Central memory CD4-positive, alpha-beta T cell (primary cell): ENCODE data around the gene GLI3.

Source experiments
- DNase-seq: peaks from one replicate; pipeline ENCODE4 v3.0.0; 2022

GLI3 gene

DNA sequence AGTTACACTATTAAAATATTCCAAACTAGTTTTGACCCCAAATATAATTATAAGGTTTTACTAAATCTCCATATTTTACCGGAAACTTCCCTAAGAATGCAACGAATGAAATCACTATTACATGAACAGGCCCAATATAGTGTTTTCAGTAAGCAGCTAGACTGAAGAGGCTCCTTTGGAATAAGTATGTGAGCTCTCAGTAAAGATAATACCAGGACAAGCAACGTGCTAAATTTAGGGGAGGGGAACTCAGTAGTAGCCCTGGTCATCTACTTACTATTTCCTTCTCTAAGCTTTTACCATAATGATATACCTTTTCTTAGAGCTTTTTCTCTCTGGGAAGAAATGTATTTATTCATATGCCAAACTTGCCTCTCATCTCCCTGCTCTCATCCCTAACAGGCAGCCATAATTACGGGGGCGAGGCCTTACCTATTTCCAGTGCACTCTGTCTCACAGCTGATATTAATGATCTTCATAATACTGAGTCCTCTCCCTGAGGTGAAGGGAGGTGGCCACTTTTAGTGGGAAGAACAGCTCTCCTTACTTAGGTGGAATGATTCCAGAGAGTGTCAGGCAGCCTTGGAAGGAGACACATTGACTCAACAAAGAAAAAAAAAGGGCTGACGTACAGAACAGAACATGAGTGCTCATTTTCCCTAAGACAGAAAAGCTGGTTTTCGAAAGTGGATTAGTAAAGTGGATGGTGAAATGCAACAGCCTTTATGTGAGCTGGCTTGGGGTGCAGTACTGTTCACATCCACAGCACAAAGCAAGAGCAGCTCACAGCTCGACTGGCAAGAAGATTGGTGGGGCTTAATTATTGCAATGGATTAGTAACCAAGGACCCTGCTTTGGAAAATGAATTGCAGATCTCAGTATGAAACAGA, 165.4 kb downstream of the GLI3 start:
- DNase-seq, result no peak

DNA sequence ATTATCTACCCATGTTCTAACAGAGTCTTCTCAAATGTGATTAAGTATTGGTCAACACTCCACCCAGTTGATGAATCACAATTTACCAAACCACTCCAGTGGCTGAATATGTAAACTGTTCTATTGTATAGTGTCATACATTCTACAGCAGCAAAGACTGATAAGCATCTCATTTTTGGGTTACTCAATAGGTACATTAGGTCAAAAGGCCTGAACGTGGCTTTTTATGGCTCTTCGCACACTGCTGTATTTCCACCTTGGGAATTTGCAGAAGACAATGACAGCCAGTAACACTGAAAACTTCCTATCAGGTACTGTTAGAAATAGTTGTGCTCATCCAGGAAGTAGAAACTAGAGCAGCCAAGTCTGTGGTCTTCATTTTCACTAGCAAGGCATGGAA, 166.9 kb downstream of the GLI3 start:
- DNase-seq, result no peak

DNA sequence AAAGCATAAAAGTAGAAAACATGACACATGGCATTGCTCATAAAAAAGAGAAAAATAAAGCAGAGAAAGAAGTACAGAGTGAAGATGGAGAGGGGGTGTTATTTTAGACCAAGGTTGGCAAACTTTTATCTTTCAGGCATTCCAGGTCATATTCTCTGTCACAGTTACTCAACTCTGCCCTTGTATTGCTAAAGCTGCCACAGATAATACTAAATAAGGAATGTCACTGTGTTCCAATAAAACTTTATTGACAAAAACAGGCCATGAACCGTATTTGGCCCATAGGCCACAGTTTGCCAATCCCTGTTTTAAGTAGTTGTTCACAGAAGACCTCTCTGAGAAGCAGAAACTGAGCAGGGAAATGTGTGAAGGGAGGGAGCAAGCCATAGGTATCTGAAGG, 167.4 kb downstream of the GLI3 start:
- no peak for DNase-seq

DNA sequence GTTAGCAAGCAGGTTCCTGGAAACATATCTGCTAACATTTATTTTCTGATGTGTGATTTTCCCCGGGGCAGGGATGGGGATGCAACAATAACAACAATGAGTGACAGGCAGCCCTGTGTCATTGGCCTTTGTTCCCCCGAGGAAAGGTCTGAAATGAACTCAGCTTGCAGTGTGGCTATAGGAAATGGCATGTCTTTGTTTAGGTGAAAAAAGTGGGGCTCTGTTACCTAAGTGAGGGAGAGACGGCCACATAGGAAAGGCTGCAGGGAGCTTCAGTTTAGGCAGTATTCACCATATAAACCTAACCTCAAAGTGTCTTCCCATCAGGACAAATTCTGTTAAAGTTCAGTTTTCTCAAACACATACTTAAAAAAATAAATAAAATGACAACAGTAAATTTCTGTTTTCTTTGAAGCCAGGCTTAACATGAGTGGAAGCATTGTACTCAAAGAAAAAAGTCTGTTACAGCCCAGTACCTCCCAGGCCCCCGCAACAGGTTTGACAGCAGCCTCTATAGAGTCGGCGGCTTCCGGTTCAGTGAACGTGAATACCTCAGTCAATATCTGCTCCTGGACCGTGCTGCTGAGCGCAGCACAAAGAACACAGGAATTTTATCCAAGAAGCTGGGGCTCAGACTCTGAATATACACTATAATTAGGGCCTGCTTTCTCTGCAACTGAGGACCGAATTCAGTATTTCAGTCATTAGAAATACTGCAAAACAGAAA, 168.3 kb downstream of the GLI3 start:
- DNase-seq, result no peak

DNA sequence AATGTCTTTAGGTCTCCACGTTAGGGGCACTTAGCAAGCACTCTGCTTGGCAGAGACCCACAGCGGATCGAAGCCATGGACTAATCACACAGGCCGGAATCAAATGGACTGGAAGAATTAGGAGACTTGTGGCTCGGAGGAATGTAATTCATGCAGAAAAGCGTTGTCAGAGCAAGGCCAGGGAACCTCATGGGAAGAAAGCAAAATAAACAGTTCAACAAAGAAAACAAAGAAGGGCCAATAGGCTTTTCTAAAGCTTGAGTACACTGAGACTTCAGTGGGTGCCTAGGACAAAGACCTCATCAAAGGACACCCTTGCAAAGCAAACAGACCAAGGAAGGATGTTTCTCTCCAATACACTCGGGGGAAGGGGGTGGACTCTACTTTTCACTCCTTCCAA, 171.1 kb downstream of the GLI3 start:
- DNase-seq, result no peak

DNA sequence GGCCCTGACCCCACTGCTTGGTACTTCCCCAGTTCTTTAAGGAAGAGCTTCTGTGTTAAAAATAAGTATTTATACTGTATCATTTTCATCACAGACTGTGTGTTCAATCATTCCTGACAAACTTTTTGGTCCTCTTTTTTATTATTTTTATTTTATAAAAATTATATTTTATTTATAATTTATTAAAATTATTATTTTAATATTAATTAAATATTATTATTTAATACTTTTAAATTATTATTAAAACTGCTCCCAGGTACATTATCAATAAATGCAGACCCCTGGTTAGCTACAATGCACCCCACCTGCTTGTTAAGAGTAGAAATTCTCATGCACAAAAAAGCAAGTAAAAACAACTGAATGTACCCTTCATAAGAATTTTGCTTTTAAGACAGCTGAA, 172.0 kb downstream of the GLI3 start:
- DNase-seq, result no peak

DNA sequence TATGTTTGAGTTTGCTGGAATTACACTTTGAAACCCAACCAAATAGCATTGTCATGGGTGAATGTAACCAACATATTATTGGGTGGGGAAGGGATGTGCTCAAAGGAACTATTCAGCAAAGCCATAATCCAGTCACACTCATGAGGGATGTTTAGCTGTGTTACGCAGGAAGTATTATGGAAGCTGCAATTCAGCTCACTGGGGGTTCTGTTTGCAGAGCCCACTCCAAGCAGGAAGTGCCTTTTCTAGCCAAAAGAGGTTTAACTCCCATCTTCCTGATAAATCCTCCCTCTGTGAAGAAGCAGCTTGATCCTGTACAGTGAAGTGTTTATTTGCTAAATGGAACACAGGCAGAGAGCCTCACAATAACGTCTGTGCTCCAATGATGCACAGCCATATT, 172.5 kb downstream of the GLI3 start:
- no peak for DNase-seq

DNA sequence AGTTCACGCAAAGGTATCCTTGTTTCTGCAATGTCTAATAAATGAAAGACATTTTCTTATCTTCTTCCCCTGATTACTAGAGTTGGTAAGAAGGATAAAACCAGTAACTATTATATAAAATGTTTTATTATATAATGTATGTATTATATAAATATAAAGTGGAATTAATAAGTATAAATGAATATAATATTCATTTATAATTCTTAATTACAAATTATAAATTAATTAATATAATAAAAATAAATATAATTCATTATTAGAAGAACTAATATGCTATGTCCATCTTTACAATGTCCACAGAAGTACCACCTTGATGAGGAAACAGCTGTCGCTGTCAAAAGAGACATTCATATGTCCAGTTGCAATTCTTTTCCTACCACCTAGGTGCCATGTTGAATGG, 177.7 kb downstream of the GLI3 start:
- no peak for DNase-seq

DNA sequence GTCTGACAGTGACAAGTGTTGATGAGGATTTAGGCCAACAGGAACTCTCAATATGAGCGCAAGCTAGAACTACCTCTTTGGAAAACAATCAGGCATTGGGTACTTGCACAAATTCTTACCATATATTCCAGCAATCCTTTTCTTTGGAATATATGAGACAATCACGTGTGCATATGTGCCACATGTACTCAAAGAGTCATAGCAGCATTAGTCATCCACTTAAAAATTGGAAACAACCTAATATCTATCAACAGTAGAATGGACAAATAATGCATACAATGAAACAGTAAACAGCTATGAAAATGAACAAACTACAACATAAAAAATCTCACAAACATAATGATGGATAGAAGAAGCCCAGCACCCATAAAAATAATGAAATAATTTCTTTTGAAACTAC, 179.7 kb downstream of the GLI3 start:
- no peak for DNase-seq

DNA sequence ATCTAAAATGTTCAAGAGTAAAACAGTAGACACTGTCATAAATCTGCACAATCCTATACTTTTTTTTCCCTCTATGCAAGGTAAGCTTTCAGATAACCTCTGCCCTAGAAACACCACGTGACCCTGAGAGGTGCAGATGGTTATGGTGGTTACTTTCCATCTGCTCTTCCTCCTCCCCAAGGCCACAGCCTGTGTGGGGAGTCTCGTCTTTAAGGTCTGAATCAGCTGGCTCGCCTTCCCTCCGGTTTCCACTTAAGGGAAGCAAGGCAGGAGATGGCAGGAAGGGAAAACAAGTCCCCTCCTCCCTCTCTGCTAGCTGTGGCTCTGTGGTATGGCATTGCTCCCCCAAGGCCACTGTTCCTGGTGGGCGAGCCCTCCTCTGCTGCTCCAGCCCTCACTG, 181.8 kb downstream of the GLI3 start:
- no peak for DNase-seq

DNA sequence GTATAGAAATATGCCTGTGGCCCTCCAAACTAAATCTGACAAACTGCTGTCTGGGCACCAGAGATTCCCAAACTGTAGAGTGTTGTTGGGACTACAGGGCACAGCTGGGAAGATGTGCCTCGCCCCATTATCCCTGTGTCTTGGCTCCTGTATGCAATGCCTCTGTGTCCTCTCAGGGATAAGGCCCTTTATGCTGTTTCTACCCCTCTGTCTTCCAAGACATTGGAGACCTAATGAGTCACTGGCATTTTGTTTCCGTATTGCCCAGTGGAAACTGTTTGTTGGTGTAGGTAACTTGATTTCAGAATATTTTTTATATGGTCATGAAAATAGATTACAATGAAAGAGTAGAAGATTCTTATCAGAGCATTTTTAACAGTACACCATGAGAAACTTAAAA, 183.2 kb downstream of the GLI3 start:
- DNase-seq, result no peak

DNA sequence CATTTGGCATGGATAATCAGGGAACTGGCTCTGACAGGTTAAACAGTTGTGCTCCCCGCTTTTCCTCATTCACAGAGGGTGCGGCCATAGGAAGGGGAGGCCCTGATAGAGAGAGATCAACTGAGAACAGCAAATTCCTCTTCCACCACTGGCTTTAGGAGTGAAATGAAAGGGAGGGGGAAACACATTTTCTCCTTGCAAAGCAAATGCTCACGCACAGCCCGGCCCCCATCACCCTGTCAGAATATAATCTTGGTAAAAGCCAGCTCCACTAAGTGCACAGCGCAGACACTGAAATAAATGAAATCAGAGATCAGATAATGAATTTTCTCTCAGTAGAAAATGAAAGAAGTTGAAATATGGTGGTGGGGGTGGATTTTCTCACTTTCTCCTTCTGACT, 187.2 kb downstream of the GLI3 start:
- DNase-seq, result no peak

DNA sequence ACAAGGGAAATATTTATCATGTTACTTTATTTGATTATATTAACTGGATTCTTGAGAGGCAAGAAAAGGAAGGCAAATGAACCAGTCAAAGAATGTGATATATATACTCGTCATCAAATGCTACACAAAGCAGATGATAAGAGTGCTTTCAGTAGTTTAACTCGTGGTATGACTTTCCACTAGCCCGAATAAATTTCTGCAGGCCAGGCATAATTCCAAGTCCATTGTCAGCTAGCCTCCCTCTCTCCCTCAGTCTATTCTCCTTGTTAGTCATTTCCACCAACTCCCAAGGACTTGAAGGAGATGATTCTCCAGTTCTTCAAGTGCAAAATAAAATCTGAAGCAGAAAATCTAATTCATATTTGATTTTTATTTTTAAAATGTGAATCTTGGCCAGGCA, 190.5 kb downstream of the GLI3 start:
- no peak for DNase-seq

DNA sequence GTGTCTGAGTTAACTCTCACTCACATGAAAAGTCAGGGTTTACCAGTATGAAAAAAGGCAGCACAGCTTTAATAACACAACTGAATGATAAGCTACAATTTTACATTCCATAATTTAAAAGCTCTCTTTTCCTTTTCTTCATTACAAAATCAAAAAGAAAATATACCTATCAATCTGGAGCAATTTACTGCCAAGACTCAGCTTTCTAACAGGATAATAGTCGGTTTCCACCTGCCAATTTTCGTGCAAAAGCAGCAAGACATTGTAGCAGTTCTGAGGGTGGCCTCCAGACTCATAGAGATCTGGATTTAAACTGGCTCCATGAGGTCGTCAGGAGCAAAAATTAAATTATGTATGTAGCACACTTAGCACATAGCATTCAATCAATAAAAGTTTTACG, 191.0 kb downstream of the GLI3 start:
- DNase-seq, result no peak

DNA sequence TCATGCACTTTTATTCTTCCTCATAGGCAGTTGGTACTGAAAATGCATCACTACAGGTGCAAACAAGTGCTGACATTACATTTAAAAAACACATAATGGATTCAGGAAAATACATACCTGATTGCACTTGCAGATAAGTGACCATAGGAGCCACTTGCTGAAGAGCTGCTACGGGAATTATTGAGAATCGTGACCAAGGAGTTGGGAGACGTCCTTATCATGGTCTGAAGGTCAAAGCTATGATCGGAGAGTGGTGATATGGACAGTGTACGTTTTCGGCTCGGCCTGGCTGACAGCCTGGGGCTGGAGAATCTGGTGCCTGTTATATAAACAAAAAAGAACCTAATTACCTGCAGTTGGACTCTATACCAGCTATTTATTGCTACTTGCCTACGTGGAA, 197.1 kb downstream of the GLI3 start:
- no peak for DNase-seq

DNA sequence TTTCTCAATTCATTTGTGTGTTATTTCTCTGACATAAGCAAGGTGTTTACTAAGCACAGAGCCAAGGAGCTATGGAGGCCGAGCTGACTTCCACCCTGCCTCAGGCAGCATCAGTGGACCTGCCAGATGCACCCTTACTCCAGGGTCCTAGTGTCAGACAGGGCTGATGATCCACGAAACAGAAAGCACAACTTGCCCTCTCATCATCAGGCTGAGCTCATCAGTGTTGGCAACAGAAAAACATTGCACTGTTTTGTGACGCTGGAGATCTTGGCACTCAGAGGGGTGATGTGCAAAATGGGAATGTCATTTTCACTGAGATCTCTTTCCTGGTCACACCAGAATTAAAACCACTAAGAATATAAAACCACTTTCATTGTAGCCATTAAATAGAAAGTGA, 201.8 kb downstream of the GLI3 start:
- no peak for DNase-seq

DNA sequence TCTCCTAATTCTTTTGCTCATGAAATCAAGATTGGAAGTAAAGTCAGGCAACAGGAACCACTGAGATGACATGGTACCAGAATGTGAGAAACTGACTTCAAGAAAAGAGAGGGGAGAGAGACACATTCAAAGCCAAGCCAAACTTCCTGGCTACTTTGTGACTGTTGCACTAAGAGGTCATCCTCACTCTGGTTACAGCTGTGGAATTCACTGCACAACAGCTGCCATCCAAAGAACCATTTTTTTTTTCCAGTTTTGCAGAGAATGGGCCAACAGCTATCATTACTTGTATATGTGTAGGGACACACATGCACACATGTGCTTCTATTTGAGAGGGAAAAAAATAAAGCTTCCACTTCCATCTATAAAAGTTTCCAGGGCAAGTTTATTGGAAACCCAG, 203.5 kb downstream of the GLI3 start:
- DNase-seq, result no peak

DNA sequence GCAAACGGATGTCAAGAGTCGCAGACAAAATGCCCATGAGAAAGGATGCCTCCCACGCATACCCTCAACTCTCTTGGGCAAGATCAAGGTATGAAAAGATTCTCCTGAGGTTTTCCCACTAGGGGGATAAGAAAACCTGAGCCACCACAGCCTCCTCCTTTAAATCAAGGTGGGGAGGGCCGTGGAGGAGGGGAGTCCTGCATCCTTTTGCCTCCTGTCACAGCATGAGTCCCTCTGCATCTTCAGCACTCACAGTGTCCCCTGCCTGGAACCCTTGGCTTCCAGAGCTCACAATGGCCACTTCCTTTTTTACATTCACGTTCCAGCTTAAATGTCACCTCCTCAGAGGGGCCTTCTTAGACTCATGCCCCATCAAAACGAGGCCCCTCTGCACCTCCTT, 207.6 kb downstream of the GLI3 start:
- no peak for DNase-seq

DNA sequence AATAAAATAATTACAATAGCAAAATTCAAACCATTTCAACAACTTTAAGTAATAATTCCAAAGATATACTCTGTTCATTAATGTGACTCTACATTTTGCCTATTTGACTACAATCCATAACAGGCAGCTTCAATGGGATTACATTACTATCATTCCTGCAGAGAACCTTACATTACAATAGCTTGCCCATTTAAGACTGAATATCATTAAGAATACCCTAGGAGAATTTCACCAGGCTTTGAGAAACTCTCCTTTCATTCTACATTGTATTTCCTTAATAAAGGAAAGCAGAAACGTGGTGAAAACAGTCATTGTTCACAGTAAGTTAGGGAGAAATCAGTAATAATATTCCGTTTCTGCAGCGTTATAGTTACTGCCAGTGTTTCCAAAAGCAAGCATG, 209.5 kb downstream of the GLI3 start:
- DNase-seq, result no peak

DNA sequence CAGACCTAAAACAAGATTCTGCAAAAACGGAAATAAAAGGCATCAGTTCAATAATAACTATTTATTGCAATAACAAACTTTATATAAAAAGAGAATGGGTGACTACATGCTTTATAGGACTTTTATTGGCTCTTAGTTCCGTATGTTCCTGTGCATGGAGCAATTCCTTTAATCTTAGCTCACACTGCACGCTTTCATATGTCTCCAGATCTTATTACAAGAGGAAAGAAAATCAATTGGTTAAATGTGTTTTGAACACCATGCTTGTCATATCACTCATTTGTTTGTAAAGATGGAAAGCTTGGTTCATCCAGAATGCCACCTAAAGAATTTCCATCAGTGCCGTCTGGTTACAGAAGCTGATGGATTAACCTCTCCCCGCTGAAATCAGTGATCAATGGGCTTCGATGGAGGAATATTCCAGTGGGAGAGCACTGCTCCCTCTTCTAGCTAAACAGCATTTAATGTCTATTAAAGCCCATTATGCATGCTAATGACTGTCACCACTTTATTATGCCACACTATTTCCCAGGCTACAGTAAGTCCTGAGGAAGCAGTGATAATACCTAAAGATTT, 210.3 kb downstream of the GLI3 start:
- no peak for DNase-seq

DNA sequence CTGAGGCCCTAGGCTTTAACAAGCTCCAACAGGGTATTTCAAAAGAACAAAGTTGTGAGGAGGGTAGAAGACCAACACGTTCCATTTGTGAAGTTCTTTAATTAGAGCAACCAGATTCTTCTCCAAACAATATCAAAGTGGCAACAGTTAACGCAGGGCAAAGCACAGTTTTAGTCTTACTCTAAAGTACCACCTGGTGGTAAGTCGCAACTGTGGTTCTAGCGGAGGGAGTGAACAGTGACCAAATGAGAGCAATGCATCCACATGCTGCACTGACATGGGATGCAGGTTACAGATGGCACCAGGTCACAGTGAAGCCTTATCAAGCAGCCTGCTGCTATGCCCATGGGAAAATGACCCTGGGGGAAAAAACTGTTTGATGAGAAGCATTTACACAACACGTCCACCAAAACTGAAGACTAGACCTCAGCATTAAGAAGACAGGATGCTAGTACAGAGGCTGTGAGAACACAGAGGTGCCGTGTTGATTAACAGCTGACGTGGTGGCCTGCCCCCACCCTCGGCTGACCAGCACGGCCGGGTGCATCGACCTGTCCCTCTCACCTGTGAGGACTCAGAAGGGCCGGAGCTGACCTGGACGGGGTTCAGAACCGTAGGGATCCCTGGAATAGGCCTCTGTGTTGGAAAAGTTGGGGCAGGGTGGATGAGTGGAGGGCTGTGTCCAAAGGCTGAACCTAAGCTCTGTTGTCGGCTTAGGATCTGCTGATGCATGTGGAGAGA, 211.2 kb downstream of the GLI3 start:
- no peak for DNase-seq

DNA sequence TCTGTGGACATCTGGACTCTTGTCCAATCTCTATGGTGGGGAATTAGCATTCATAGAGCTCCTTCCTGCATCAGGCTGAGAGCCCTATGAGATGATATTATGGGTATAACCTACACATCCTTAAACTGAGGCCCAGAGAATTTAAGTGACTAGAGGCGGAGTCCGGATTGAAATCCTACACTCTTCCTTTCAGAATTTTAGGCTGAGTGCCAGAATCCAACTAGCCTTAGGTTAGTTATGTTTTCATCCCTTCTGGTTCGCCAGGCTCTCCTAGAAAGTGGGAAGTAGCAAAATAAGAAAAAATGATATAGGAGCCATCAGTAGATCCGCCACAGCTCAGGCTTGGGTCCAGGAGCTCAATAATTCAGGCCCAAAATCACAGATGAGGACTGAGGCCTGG, 212.5 kb downstream of the GLI3 start:
- no peak for DNase-seq

DNA sequence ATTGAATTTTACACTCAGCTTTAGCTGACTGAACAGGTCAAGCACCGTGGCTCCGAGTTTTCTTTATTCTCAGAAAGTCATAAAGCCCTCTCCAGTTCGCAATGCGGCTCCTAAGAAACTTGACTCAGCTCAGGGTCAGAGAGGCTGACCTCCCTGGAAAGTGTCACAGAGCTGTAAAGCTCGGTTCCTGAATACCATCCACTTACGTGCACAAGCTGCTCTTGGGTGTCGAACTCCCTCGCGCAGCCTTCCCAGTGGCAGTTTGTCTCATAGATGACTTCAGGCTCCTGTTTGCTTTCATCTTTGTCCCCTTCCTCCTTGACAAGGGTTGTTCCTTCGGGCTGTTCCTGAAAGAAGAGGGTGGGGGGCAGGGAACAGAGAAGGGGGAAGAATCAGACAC, 213.7 kb downstream of the GLI3 start:
- no peak for DNase-seq
